Panc1 (cell line): ENCODE results near the gene NUSAP1. TPM values are rescaled to one million over a fixed set of nuclear protein-coding genes. Genes with fewer than 3 reads are reported as not detected.

Experiments used
- ATAC-seq: fragments of 200-7000 bp; cut with Tn5 transposase; 2 replicates; pipeline ENCODE4 v1.9.1; 2020; ENCODE audit warnings: mild to moderate bottlenecking, moderate library complexity
- BruUV-seq: library from RNA; stranded (reverse); fragments of 400-500 nt; replicated peaks from 2 replicates; lab custom pipeline; 2021; lab: Mats Ljungman, UMichigan
- CTCF ChIA-PET: fragments of 300-600 bp; sonication (Branson Sonifier 250); formaldehyde crosslinking; loops from one replicate; lab custom pipeline; 2022; ENCODE audit warnings: antibody characterized with exemption; lab: Charles Lee
- POLR2A ChIA-PET: fragments of 300-600 bp; sonication (Branson Sonifier 250); formaldehyde crosslinking; loops from one replicate; lab custom pipeline; 2022; ENCODE audit warnings: antibody characterized with exemption; lab: Charles Lee
- DNase-seq: peaks from one replicate; pipeline ENCODE4 v3.0.0-alpha.2; 2010; ENCODE audit warnings: low read depth, low spot score
- H3K27ac ChIP-seq: 2 replicates; pipeline ENCODE4 v1.5.1; 2011; ENCODE audit warnings: mild to moderate bottlenecking, low read length, inconsistent platforms
- H3K27me3 ChIP-seq: fragments of 200-500 bp; sonication (Bioruptor generic); 2 replicates; pipeline ENCODE4 v1.6.0; 2014; ENCODE audit warnings: low read length, inconsistent platforms; ENCODE audit not compliant: control insufficient read depth, insufficient read depth
- H3K36me3 ChIP-seq: fragments of 200-500 bp; sonication (Bioruptor generic); 2 replicates; pipeline ENCODE4 v1.5.1; 2014; ENCODE audit warnings: inconsistent platforms, mild to moderate bottlenecking, low read length, moderate library complexity; ENCODE audit not compliant: control insufficient read depth, insufficient read depth
- H3K4me1 ChIP-seq: 2 replicates; pipeline ENCODE4 v1.5.1; 2011; ENCODE audit warnings: inconsistent platforms, mild to moderate bottlenecking, low read length, moderate library complexity; ENCODE audit not compliant: control insufficient read depth, insufficient read depth
- H3K4me3 ChIP-seq, 2 experiments: 2 replicates each; pipeline ENCODE4 v1.5.1; 2011 to 2012; ENCODE audit warnings: low read depth in 2 of 2, low read length in 2 of 2, mild to moderate bottlenecking in 2 of 2, inconsistent platforms in 1 of 2, moderate library complexity in 1 of 2
- H3K9me3 ChIP-seq: fragments of 200-500 bp; sonication (Bioruptor generic); 2 replicates; pipeline ENCODE4 v1.5.1; 2014; ENCODE audit warnings: low read depth, mild to moderate bottlenecking, inconsistent platforms, low read length, moderate library complexity; ENCODE audit not compliant: control insufficient read depth, insufficient read depth
- POLR2AphosphoS5 ChIP-seq: IDR thresholded peaks from 2 replicates; pipeline ENCODE4 v1.6.1; 2012; ENCODE audit warnings: mild to moderate bottlenecking, low read depth, low read length, moderate library complexity
- SIN3A ChIP-seq: IDR thresholded peaks from 2 replicates; pipeline ENCODE4 v1.6.1; 2012; ENCODE audit warnings: low read depth, mild to moderate bottlenecking, low read length, moderate library complexity, borderline replicate concordance; ENCODE audit not compliant: insufficient read depth
- TCF7L2 ChIP-seq: IDR thresholded peaks from 2 replicates; pipeline ENCODE4 v1.6.1; 2011; ENCODE audit warnings: mild to moderate bottlenecking, low read depth, low read length, inconsistent platforms
- in situ Hi-C: cut with HindIII; loops from 2 replicates; pipeline ENCODE4 v1.10.0; 2016; ENCODE audit warnings: low sequenced_read_pairs, low pct_unique_long_range_greater_than_20kb
- intact Hi-C: fragments of 100-400 bp; cut with micrococcal nuclease; formaldehyde crosslinking; loops from one replicate; pipeline ENCODE4 v1.10.0; 2022; ENCODE audit not compliant: unreplicated experiment
- total RNA-seq: library from RNA; stranded (reverse); gene quantifications from one replicate; pipeline ENCODE4 v1.2.1, GENCODE V29; 2021; ENCODE audit not compliant: unreplicated experiment
- TF ChIP-seq, protein P1 (sequence below): fragments of 450-650 bp; IDR thresholded peaks from 2 replicates; pipeline ENCODE4 v1.5.1; 2017; ENCODE audit warnings: mild to moderate bottlenecking
- TF ChIP-seq, protein P2 (sequence below), 2 experiments: IDR thresholded peaks; 2 replicates each; pipeline ENCODE4 v1.6.1; 2011 to 2012; ENCODE audit warnings: low read depth in 2 of 2, control low read depth in 1 of 2, low read length in 1 of 2, mild to moderate bottlenecking in 1 of 2, moderate library complexity in 1 of 2; ENCODE audit not compliant: insufficient read depth in 1 of 2

NUSAP1 gene
- total RNA-seq, 1 experiment from 2014 or later: 127 TPM

DNA sequence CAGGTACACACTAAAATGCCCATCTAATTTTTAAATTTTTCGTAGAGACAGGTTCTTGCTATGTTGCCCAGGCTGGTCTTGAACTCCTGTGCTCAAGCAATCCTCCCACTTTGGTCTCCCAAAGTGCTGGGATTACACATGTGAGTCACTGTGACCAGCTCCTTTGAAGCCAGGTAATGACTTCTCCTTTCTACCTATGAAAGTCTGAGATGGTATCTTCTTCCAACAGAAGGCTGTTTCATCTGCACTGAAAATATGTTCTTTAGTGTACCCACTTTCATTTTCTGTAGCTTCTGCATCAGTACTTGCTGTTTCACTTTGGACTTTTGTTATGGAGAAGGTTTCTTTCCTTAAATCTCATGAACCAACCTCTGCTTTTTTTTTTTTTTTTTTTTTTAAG lies 9.1 kb upstream of the NUSAP1 start:
- Histone ChIP-seq H3K36me3 (peaks cover 2% of the 10 kb centered on the region; the same call in 1 of the 2 replicates), H3K27ac (no peak overlapping the region), H3K27me3 (no peaks in the 10 kb centered on the region), H3K9me3 (no peaks in the 10 kb centered on the region), H3K4me1 (no peaks in the 10 kb centered on the region), H3K4me3 (no peak overlapping the region)
- no peak for TF ChIP-seq TCF7L2
- TF ChIP-seq, protein P1, sequence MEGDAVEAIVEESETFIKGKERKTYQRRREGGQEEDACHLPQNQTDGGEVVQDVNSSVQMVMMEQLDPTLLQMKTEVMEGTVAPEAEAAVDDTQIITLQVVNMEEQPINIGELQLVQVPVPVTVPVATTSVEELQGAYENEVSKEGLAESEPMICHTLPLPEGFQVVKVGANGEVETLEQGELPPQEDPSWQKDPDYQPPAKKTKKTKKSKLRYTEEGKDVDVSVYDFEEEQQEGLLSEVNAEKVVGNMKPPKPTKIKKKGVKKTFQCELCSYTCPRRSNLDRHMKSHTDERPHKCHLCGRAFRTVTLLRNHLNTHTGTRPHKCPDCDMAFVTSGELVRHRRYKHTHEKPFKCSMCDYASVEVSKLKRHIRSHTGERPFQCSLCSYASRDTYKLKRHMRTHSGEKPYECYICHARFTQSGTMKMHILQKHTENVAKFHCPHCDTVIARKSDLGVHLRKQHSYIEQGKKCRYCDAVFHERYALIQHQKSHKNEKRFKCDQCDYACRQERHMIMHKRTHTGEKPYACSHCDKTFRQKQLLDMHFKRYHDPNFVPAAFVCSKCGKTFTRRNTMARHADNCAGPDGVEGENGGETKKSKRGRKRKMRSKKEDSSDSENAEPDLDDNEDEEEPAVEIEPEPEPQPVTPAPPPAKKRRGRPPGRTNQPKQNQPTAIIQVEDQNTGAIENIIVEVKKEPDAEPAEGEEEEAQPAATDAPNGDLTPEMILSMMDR: no peak
- no peak for TF ChIP-seq SIN3A
- TF ChIP-seq, protein P2, sequence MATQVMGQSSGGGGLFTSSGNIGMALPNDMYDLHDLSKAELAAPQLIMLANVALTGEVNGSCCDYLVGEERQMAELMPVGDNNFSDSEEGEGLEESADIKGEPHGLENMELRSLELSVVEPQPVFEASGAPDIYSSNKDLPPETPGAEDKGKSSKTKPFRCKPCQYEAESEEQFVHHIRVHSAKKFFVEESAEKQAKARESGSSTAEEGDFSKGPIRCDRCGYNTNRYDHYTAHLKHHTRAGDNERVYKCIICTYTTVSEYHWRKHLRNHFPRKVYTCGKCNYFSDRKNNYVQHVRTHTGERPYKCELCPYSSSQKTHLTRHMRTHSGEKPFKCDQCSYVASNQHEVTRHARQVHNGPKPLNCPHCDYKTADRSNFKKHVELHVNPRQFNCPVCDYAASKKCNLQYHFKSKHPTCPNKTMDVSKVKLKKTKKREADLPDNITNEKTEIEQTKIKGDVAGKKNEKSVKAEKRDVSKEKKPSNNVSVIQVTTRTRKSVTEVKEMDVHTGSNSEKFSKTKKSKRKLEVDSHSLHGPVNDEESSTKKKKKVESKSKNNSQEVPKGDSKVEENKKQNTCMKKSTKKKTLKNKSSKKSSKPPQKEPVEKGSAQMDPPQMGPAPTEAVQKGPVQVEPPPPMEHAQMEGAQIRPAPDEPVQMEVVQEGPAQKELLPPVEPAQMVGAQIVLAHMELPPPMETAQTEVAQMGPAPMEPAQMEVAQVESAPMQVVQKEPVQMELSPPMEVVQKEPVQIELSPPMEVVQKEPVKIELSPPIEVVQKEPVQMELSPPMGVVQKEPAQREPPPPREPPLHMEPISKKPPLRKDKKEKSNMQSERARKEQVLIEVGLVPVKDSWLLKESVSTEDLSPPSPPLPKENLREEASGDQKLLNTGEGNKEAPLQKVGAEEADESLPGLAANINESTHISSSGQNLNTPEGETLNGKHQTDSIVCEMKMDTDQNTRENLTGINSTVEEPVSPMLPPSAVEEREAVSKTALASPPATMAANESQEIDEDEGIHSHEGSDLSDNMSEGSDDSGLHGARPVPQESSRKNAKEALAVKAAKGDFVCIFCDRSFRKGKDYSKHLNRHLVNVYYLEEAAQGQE (IDR thresholded peaks at IDR 0.05; ENCODE audit: insufficient read depth in 1 of 2, low read depth in 2 of 2, low read length in 1 of 2): no peak
- no peak for TF ChIP-seq POLR2AphosphoS5
- ATAC-seq: no peak
- POLR2A ChIA-PET: interaction anchor here (0.7 kb wide), 2 partner anchors 82 to 86 kb away, joined by 10 to 12 read pairs; no protein-coding TSS in a partner anchor
- CTCF ChIA-PET: no interaction called here
- intact Hi-C loops: no loop called here
- in situ Hi-C loops: no loop called here
- no peak for DNase-seq
- no TSS peak for BruUV-seq

DNA sequence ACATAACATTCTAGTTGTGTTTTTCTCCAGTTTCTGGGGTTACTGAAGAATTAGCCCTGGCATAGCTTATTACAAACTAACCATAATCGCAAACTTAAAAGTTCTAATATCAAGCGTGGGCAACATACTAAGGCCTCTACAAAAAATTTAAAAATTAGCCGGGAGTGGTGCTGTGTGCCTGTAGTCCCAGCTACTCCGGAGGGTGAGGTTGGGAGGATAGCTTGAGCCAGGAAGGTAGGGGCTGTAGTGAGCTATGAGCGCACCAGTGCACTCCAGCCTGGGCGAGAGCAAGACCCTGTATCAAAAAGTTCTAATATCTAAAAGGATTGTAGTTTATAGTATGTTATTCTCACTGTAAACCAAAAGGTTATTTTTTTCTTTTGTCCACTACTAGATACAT lies 1.4 kb upstream of the NUSAP1 start:
- peak overlapping the region; percentile 92 for H3K27ac ChIP-seq
- H3K4me1 ChIP-seq: peaks cover 9% of the 10 kb centered on the region
- ChIA-PET POLR2A (no interaction called here), CTCF (interaction anchor here (0.9 kb wide), 1 partner anchor 18 kb away, joined by 3 read pairs; no protein-coding TSS in a partner anchor)
- BruUV-seq: no TSS peak
- H3K9me3 ChIP-seq: no peaks in the 10 kb centered on the region
- peaks cover 7% of the 10 kb centered on the region for H3K36me3 ChIP-seq
- intact Hi-C loops: no loop called here
- in situ Hi-C loops: no loop called here
- ATAC-seq (no peak), DNase-seq (no peak)
- no peak for TF ChIP-seq SIN3A
- H3K27me3 ChIP-seq: no peaks in the 10 kb centered on the region
- H3K4me3 ChIP-seq: peak overlapping the region; percentile 80 to 88

DNA sequence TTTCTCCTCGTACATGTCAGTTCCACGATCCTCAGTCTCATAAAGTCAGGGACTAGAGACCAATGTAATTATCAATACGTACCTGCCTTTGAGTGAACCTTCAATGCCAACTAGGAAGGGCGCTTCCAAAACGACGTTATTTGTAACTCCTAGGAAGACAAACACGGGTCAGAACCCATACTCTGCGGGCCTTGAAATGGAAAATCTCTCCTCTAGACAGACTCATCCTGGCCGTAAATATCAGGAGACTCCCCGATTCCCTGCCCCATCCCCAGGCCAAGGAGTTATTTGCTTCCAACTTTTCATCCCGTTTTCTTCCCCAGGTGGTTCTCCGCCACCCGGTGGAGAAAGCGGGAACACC lies 868 bp upstream of the NUSAP1 start:
- DNase-seq: no peak
- peaks cover 9% of the 10 kb centered on the region for H3K4me1 ChIP-seq
- in situ Hi-C loops (no loop called here), intact Hi-C loops (no loop called here)
- TF ChIP-seq, protein P2 (IDR thresholded peaks at IDR 0.05; ENCODE audit: insufficient read depth in 1 of 2, low read depth in 2 of 2, low read length in 1 of 2): no peak
- TF ChIP-seq, protein P1: peak; percentile 82; the same call in 1 of the 2 replicates
- no peak for TF ChIP-seq SIN3A
- H3K36me3 ChIP-seq: peaks cover 7% of the 10 kb centered on the region
- H3K27ac ChIP-seq: peak overlapping the region; percentile 92
- H3K9me3 ChIP-seq: no peaks in the 10 kb centered on the region
- H3K4me3 ChIP-seq: peak overlapping the region; percentile 80 to 88
- no peaks in the 10 kb centered on the region for H3K27me3 ChIP-seq
- ChIA-PET CTCF (interaction anchor here (0.9 kb wide), 1 partner anchor 18 kb away, joined by 3 read pairs; no protein-coding TSS in a partner anchor), POLR2A (interaction anchor here (0.5 to 0.6 kb wide), 2 partner anchors 359 to 843 kb away, joined by 3 read pairs; no protein-coding TSS in a partner anchor)
- ATAC-seq: no peak; the same call in 1 of the 2 replicates
- no TSS peak for BruUV-seq
